Osteoblast (primary cell): ENCODE results near the gene ADAMTS17. TPM values are rescaled to one million over a fixed set of nuclear protein-coding genes. Genes with fewer than 3 reads are reported as not detected.

Experiments used
- DNase-seq: peaks from one replicate; pipeline ENCODE4 v3.0.0; 2011; ENCODE audit warnings: low spot score, mixed read lengths; ENCODE audit not compliant: insufficient read length; ENCODE audit errors: missing footprints
- H2AFZ ChIP-seq: 2 replicates; pipeline ENCODE4 v1.6.0; 2011; ENCODE audit warnings: mild to moderate bottlenecking, low read length
- H3K27ac ChIP-seq: 2 replicates; pipeline ENCODE4 v1.5.1; 2011; ENCODE audit warnings: mild to moderate bottlenecking, low read depth, low read length, moderate library complexity
- H3K27me3 ChIP-seq: 2 replicates; pipeline ENCODE4 v1.6.0; 2012; ENCODE audit warnings: mild to moderate bottlenecking, control low read depth, inconsistent platforms, low read length, moderate library complexity; ENCODE audit not compliant: insufficient read depth
- H3K36me3 ChIP-seq: 2 replicates; pipeline ENCODE4 v1.5.1; 2011; ENCODE audit warnings: mild to moderate bottlenecking, low read length, control low read depth, moderate library complexity; ENCODE audit not compliant: insufficient read depth
- H3K4me1 ChIP-seq: 2 replicates; pipeline ENCODE4 v1.5.1; 2011; ENCODE audit warnings: mild to moderate bottlenecking, low read length, control low read depth, moderate library complexity; ENCODE audit not compliant: insufficient read depth
- H3K4me2 ChIP-seq: 2 replicates; pipeline ENCODE4 v1.6.0; 2011; ENCODE audit warnings: mild to moderate bottlenecking, low read length; ENCODE audit not compliant: insufficient read depth
- H3K4me3 ChIP-seq: fragments of 200-600 bp; sonication (generic); 3 replicates; pipeline ENCODE4 v1.5.1; 2012; ENCODE audit warnings: mild to moderate bottlenecking, low read length, inconsistent platforms; ENCODE audit not compliant: insufficient read depth
- H3K79me2 ChIP-seq: 2 replicates; pipeline ENCODE4 v1.6.0; 2012; ENCODE audit warnings: mild to moderate bottlenecking, low read length, control low read depth, inconsistent platforms; ENCODE audit not compliant: insufficient read depth
- H3K9me3 ChIP-seq: 2 replicates; pipeline ENCODE4 v1.5.1; 2011; ENCODE audit warnings: low read depth, low read length, control low read depth
- H4K20me1 ChIP-seq: 2 replicates; pipeline ENCODE4 v1.6.0; 2012; ENCODE audit warnings: mild to moderate bottlenecking, low read length, control low read depth; ENCODE audit not compliant: insufficient read depth
- CTCF ChIP-seq: IDR thresholded peaks from 2 replicates; pipeline ENCODE4 v1.5.1; 2011; ENCODE audit warnings: mild to moderate bottlenecking, low read depth, low read length, moderate library complexity; ENCODE audit errors: extremely low read depth
- total RNA-seq: library from RNA; depleted of rRNA; stranded (reverse); fragments of >200 nt; gene quantifications from 2 replicates; pipeline ENCODE4 v1.2.3, GENCODE V29; 2012

ADAMTS17 gene
- total RNA-seq, 1 donor, result under 0.01 TPM

GRCh38 chr15:100308213-100308600 is 33.6 kb downstream of the ADAMTS17 start:
- Histone ChIP-seq H2AFZ (no peak overlapping the region), H3K9me3 (no peaks in the 10 kb centered on the region), H3K79me2 (no peaks in the 10 kb centered on the region), H3K27me3 (no peaks in the 10 kb centered on the region), H3K4me1 (no peaks in the 10 kb centered on the region), H4K20me1 (no peaks in the 10 kb centered on the region), H3K36me3 (no peaks in the 10 kb centered on the region), H3K4me2 (no peak overlapping the region), H3K4me3 (no peak overlapping the region), H3K27ac (no peak overlapping the region)
- DNase-seq, result no peak
- no peak for TF ChIP-seq CTCF

- H3K9me3 ChIP-seq, result no peaks in the 10 kb centered on the region
- H3K4me1 ChIP-seq, result no peaks in the 10 kb centered on the region
- H3K4me3 ChIP-seq, result no peak overlapping the region
- H3K27ac ChIP-seq, result no peak overlapping the region
- H3K4me2 ChIP-seq, result no peak overlapping the region
- no peaks in the 10 kb centered on the region for H4K20me1 ChIP-seq
- no peaks in the 10 kb centered on the region for H3K36me3 ChIP-seq
- H3K27me3 ChIP-seq, result no peaks in the 10 kb centered on the region
- no peak for DNase-seq
- no peaks in the 10 kb centered on the region for H3K79me2 ChIP-seq
- H2AFZ ChIP-seq, result no peak overlapping the region
- TF ChIP-seq CTCF, result no peak
These were observed 34.2 kb downstream of the ADAMTS17 start for GRCh38 chr15:100307241-100308212.

- no peaks in the 10 kb centered on the region for H3K79me2 ChIP-seq
- no peak overlapping the region for H2AFZ ChIP-seq
- no peak overlapping the region for H3K4me3 ChIP-seq
- H3K9me3 ChIP-seq, result no peaks in the 10 kb centered on the region
- TF ChIP-seq CTCF, result no peak
- H3K36me3 ChIP-seq, result no peaks in the 10 kb centered on the region
- H3K4me2 ChIP-seq, result no peak overlapping the region
- H3K27me3 ChIP-seq, result no peaks in the 10 kb centered on the region
- DNase-seq, result no peak
- H3K4me1 ChIP-seq, result no peaks in the 10 kb centered on the region
- no peaks in the 10 kb centered on the region for H4K20me1 ChIP-seq
- H3K27ac ChIP-seq, result no peak overlapping the region
These were observed 35.7 kb downstream of the ADAMTS17 start for GRCh38 chr15:100306098-100306497.

GRCh38 chr15:100301910-100302431 is 39.8 kb downstream of the ADAMTS17 start:
- no peaks in the 10 kb centered on the region for H3K4me1 ChIP-seq
- no peaks in the 10 kb centered on the region for H3K27me3 ChIP-seq
- no peak for DNase-seq
- no peaks in the 10 kb centered on the region for H3K79me2 ChIP-seq
- H3K36me3 ChIP-seq, result no peaks in the 10 kb centered on the region
- no peaks in the 10 kb centered on the region for H3K9me3 ChIP-seq
- H3K27ac ChIP-seq, result no peak overlapping the region
- no peak overlapping the region for H3K4me2 ChIP-seq
- H2AFZ ChIP-seq, result no peak overlapping the region
- no peak for TF ChIP-seq CTCF
- no peaks in the 10 kb centered on the region for H4K20me1 ChIP-seq
- no peak overlapping the region for H3K4me3 ChIP-seq
